ENCODE data around the gene CREBBP. TPM values are rescaled to one million over a fixed set of nuclear protein-coding genes. Genes with fewer than 3 reads are reported as not detected.

Gene CREBBP
- total RNA-seq, 1 experiment from 2014 or later = 79.1 TPM

GRCh38 chr16:3807425-3808123 lies 72.9 kb downstream of the CREBBP start:
- H2BK12ac ChIP-seq (ENCODE audit: insufficient read length, low read depth, low read length) = no peak overlapping the region
- H3K36me3 Mint-ChIP-seq (ENCODE audit: insufficient read depth in 1 of 3, low read depth in 3 of 3) = peaks cover 13 to 34% (median 30%) of the 10 kb centered on the region in 3 experiments; a peak in 6 of 7 replicates
- no peak overlapping the region for H4K5ac ChIP-seq (ENCODE audit: insufficient read length, low read depth, low read length)
- no peak overlapping the region for H3K4me3 Mint-ChIP-seq
- no peak overlapping the region for H4K91ac ChIP-seq (ENCODE audit: insufficient read length, low read depth, low read length)
- H3K18ac ChIP-seq (ENCODE audit: insufficient read length, low read depth, low read length) = no peak overlapping the region
- H2BK20ac ChIP-seq (ENCODE audit: low read depth, low read length, poor library complexity, severe bottlenecking) = no peak overlapping the region
- H3K4me1 Mint-ChIP-seq = peaks cover 35 to 36% of the 10 kb centered on the region in 2 experiments
- TF ChIP-seq CTCF (conservative IDR thresholded peaks at IDR 0.05) = no peak
- H3T11ph ChIP-seq (ENCODE audit: low read length) = no peak overlapping the region
- no peak overlapping the region for H2AK5ac ChIP-seq (ENCODE audit: insufficient read length, low read length)
- peaks cover 7% of the 10 kb centered on the region; the same call in 1 of the 2 replicates for H3K79me2 ChIP-seq (ENCODE audit: insufficient read depth, low read length)
- H3K14ac ChIP-seq (ENCODE audit: insufficient read depth, low read length) = no peak overlapping the region
- H3K23ac ChIP-seq (ENCODE audit: insufficient read length, low read depth, low read length) = no peak overlapping the region
- no peak overlapping the region for H2BK15ac ChIP-seq (ENCODE audit: low read depth, low read length)
- H3K9me3 ChIP-seq (ENCODE audit: control insufficient read depth, low read depth, low read length) = no peaks in the 10 kb centered on the region
- H3K4me2 ChIP-seq (ENCODE audit: insufficient read depth, insufficient read length, low read length) = no peak overlapping the region
- DNase-seq = no peak
- H2BK5ac ChIP-seq (ENCODE audit: insufficient read length, low read length) = no peak overlapping the region
- no peak overlapping the region for H2BK120ac ChIP-seq (ENCODE audit: low read depth, low read length, poor library complexity, severe bottlenecking)
- no peak overlapping the region for H4K8ac ChIP-seq (replicated peaks; ENCODE audit: insufficient read length, low read depth, low read length)
- no peak overlapping the region for H2AFZ ChIP-seq (ENCODE audit: low read length)
- H3K27me3 ChIP-seq (ENCODE audit: insufficient read depth, low read length) = no peaks in the 10 kb centered on the region
- peaks cover 20% of the 10 kb centered on the region for H3K79me1 ChIP-seq (ENCODE audit: insufficient read depth, low read depth, low read length, poor library complexity, severe bottlenecking)
- H3K27ac ChIP-seq (ENCODE audit: insufficient read length, low read depth, low read length) = no peak overlapping the region
- H3K27me3 Mint-ChIP-seq (ENCODE audit: low read depth) = no peaks in the 10 kb centered on the region
- H3K4ac ChIP-seq (ENCODE audit: low read depth, low read length) = no peak overlapping the region
- H3K23me2 ChIP-seq (ENCODE audit: insufficient read length, low read depth, low read length, poor library complexity, severe bottlenecking) = no peaks in the 10 kb centered on the region
- peak overlapping the region in 2 of 3 experiments; percentile 9 to 81; a peak in 2 of 7 replicates for H3K27ac Mint-ChIP-seq
- H3K9ac ChIP-seq (ENCODE audit: extremely low read depth, insufficient read length, low read length) = no peak overlapping the region
- no peaks in the 10 kb centered on the region for H3K9me3 Mint-ChIP-seq
- WGBS (ENCODE audit: extremely low coverage, insufficient read length, low lambda C conversion rate) = no CpG with 5 or more reads among the region's 3 CpGs
- peaks cover 3% of the 10 kb centered on the region for H4K20me1 ChIP-seq (ENCODE audit: control insufficient read depth, insufficient read depth, insufficient read length)
- H3K56ac ChIP-seq (ENCODE audit: insufficient read length, low read depth, low read length) = no peak overlapping the region
- peaks cover 8% of the 10 kb centered on the region; the same call in 1 of the 2 replicates for H3K4me1 ChIP-seq (ENCODE audit: insufficient read depth, low read length)

Measured in H9 (cell line).